ENCODE data around the gene LSM12. TPM values are rescaled to one million over a fixed set of nuclear protein-coding genes. Genes with fewer than 3 reads are reported as not detected.
"Not testable (repeated sequence)": the region's sequence is repeated elsewhere in the genome, so short reads cannot be mapped to it uniquely, and the experiment has no call there.

Gene LSM12
- total RNA-seq, 1 donor from 2014 or later: 47.6 TPM

GRCh38 chr17:44101858-44102257 is 35.4 kb upstream of the LSM12 start:
- intact Hi-C loops (cut with DNase I); ATAC-seq; DNase-seq (ENCODE audit: missing footprints): not testable (repeated sequence)

GRCh38 chr17:44097110-44097958 is 30.9 kb upstream of the LSM12 start:
- intact Hi-C loops (cut with DNase I): loop anchor here (1.0 to 2.0 kb wide), 2 partner anchors 11 to 27 kb away; partner anchors contain the start of gene G6PC3
- peak; percentile 85 for DNase-seq (ENCODE audit: missing footprints)
- ATAC-seq: peak; percentile 85

- ATAC-seq: peak; percentile 69
- intact Hi-C loops (cut with DNase I): loop anchor here (2.0 kb wide), 1 partner anchor 25 kb away; the partner anchor contains the start of gene G6PC3
These were observed 29.4 kb upstream of the LSM12 start for GRCh38 chr17:44095647-44096496.

GRCh38 chr17:44095388-44095646 is 28.8 kb upstream of the LSM12 start:
- ATAC-seq (no peak), DNase-seq (ENCODE audit: missing footprints) (no peak)
- intact Hi-C loops (cut with DNase I): no loop called here

More at GRCh38 chr17:44095647-44096496, 29.4 kb upstream of the LSM12 start:
- DNase-seq (ENCODE audit: missing footprints): peak; percentile 84

- ATAC-seq (no peak), DNase-seq (ENCODE audit: missing footprints) (no peak)
- intact Hi-C loops (cut with DNase I): no loop called here
These were observed 28.4 kb upstream of the LSM12 start for GRCh38 chr17:44094701-44095387.

DNA sequence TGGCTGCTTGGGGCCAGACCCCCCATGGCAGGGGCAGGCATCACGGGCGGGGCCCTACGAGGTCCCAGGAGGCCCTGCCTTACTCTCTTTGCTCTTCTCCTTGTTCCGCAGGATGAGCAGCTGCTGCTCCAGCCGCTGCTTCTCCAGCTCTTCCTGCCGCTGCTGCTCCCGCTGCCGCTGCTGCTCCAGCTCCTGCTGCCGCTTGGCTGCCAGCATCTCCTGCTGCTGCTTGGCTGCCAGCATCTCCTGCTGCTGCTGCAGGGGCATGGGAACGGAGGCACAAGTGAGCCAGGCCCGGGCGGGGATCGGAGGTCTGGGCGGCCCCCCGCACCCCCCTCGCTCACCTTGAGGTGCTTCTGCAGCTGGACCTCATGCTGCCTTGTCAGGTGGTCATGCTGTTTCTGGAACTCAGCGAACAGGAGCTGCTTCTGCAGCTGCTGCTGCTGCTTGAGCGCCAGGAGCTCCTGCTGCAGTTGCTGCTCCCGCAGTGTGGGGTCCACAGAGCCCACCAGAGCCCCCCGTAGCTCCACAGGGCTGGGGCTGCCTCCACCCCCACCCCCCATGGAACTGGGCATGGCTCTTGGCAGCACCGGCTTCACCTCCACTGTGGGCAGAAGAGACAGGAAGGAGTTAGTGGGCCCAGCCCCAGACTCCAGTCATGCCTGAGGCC is 26.9 kb upstream of the LSM12 start:
- DNase-seq (ENCODE audit: missing footprints) (no peak), ATAC-seq (no peak)
- intact Hi-C loops (cut with DNase I): no loop called here

- DNase-seq (ENCODE audit: missing footprints) (no peak), ATAC-seq (no peak)
- intact Hi-C loops (cut with DNase I): no loop called here
These were observed 25.6 kb upstream of the LSM12 start for GRCh38 chr17:44092051-44092450.

- intact Hi-C loops (cut with DNase I): no loop called here
- ATAC-seq (no peak), DNase-seq (ENCODE audit: missing footprints) (no peak)
These were observed 24.9 kb upstream of the LSM12 start for GRCh38 chr17:44091200-44091997.

DNA sequence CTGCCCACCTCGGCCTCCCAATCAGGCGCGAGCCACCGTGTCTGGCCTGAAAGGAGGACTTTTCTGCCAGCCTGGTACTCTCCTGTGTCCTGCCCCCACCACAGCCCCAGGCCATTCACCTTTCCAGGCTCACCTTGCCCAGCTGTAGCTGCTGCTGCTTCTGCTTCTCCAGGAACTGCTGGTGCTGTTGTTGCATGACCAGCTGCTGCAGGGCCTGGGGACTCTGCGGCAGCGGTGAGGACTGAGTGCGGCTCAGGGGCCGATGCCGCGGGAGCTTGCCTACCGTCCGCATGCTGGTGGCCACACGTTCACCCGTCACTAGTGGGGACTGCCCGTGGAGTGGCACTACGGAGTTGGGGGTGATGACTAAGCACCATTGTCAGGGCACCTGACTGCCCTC is 21.8 kb upstream of the LSM12 start:
- DNase-seq (ENCODE audit: missing footprints) (no peak), ATAC-seq (no peak)
- intact Hi-C loops (cut with DNase I): no loop called here

GRCh38 chr17:44087319-44087718 is 20.8 kb upstream of the LSM12 start:
- no peak for DNase-seq (ENCODE audit: missing footprints)
- intact Hi-C loops (cut with DNase I): no loop called here

DNA sequence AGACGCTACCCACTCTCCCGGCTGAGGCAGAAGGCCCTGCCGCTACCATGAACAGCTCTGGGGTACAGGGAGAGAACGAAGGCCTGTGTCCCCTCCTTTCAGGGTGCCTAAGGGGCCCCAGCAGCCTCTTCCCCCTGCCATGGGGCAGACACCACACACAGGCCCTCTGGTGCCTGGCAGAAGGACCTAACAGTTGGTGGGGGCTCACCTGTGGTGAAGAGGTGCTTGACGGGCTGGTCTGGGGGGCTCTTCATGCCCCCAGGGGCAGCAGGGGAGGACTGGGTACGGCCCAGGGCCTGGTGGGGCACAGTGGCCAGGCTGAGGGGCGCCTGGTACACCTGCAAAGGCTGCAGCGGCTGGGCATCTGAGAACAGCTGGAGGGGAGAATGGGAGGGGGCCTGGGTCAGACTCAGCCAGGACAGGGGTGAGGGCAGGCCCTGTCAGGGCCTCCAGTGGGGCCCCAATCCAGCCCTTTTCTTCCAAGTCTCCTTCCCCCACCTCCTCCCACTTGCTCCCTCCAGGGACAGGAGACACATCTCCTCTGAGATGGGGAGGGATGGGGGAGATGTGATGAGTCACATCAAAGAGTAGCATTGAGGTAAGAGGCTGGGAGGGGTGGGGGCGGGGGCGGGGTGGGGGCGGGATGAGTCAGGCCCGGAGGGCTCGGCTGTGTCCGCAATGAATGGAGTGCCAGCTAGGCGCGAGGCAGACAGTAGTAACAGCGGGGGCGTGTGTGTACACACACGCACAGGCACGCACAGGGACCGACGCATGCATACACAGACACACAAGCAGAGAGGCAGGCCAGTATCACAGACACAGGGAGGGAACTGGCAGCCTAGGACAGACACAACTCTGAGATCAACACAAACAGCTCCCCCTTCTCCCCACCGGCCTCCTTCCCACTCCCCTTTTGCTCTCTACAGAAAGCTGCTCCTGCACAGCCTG is 20.2 kb upstream of the LSM12 start:
- peak; percentile 14 for ATAC-seq
- no peak for DNase-seq (ENCODE audit: missing footprints)
- intact Hi-C loops (cut with DNase I): no loop called here

More at GRCh38 chr17:44087319-44087718, 20.8 kb upstream of the LSM12 start:
- no peak for ATAC-seq

- no peak for DNase-seq (ENCODE audit: missing footprints)
- no peak for ATAC-seq
- intact Hi-C loops (cut with DNase I): no loop called here
These were observed 19.4 kb upstream of the LSM12 start for GRCh38 chr17:44085908-44086307.

DNA sequence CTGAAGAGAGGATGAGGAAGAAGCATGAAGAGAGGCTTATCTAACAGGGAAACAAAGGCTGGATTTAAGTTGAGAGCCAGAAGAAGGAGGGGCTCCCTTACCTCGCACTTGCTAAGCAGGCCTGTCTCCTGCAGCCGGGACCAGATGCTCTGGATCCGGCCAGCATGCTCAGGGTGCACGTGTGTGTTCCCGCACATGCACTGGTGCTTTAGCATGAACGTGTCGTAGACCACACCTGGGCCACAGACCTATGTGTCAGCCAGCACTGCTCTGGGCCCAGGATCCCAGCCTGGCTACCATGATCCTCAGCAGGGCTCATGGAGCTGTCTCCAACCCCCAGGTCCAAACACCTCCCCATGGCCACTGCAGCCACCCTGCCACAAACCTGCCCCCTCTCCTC is 18.4 kb upstream of the LSM12 start:
- no peak for DNase-seq (ENCODE audit: missing footprints)
- intact Hi-C loops (cut with DNase I): no loop called here
- ATAC-seq: no peak

- no peak for ATAC-seq
- no peak for DNase-seq (ENCODE audit: missing footprints)
- intact Hi-C loops (cut with DNase I): no loop called here
These were observed 17.7 kb upstream of the LSM12 start for GRCh38 chr17:44084131-44084538.

DNA sequence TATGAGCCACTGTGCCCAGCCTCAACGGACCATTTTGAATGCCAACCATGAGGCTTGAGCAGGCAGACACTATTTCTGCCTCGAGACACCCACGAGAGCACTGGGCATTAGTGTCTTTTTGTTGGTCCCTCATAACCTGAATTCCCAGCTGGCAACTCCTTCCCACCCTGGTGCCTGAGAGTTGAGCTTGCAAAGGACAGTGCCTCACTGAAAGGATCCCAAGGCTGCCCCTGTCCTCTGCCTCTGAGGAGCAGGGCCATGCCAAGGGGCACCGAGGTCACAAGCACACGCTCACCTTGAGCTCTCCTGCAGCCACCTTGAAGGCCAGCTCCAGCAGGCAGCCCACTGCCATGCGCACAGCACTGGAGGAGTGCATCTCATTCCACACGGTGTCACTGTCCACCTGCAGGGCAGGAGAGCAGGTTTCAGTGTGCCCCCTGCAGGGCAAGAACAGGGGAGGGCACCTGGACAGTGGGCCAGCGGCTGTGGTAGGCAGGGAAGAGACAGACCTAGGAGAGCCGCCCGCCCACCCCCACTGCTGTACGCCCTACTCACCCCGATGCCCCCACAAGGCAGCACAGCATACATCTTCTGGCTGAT is 16.9 kb upstream of the LSM12 start:
- intact Hi-C loops (cut with DNase I): no loop called here
- DNase-seq (ENCODE audit: missing footprints) (no peak), ATAC-seq (peak; percentile 15)

DNA sequence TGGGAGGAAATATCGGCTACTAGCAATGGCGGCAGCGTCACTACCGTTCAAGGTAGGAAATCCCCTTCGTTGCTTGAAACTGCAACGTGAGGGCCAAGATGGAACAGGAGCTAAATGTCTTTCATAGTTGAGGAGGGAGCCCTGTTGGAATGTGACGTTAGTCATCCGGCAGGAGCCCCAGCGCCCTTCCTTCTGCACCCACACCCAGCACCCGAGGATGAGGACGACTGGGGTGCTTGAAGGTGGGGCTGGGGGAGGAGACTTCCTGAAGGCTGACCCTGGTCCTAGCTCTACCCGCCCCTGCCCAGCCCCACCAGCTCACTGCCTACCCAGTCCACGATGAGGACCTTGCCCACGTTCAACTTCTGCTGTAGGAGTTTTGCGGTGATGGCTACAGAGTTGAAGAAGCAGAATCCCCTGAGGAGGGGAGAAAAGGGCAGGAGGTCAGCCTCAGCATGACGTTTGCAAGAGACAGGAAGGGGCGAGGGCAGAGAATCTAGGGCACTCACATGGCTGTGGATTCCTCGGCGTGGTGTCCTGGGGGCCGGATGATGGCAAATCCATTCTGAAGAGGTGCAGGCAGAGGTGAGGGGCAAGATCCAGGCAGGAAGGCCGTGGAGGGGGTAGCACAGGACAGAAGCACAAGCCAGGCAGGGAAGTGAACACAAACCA is 15.9 kb upstream of the LSM12 start:
- no peak for DNase-seq (ENCODE audit: missing footprints)
- intact Hi-C loops (cut with DNase I): no loop called here
- ATAC-seq: no peak

Measured in Right ventricle myocardium inferior (tissue), 1 donor.